Ramos (cell line): Measurements from ENCODE around the gene TMEM134.

Experiments used
- in situ Hi-C: fragments of 300-500 bp; cut with MboI; formaldehyde crosslinking; loops from one replicate; pipeline ENCODE4 v1.14.3; 2022; ENCODE audit warnings: low sequenced_read_pairs; ENCODE audit not compliant: unreplicated experiment

Gene TMEM134

GRCh38 chr11:67411785-67412152 lies 57.3 kb downstream of the TMEM134 start:
- in situ Hi-C loops, result no loop called here
